ENCODE data around the gene TTLL10. TPM values are rescaled to one million over a fixed set of nuclear protein-coding genes. Genes with fewer than 3 reads are reported as not detected.

TTLL10 gene
- total RNA-seq, 4 donors from 2014 or later: 0.17 TPM; not detected in 3

GRCh38 chr1:1222575-1223225 is 49.0 kb downstream of the TTLL10 start:
- no peak overlapping the region for H3K4me3 ChIP-seq
- 96% methylated on average over 36 of the region's 44 CpGs for WGBS
- TF ChIP-seq CTCF (IDR thresholded peaks at IDR 0.05): no peak
- no peak for TF ChIP-seq POLR2AphosphoS5 (IDR thresholded peaks at IDR 0.05)
- TF ChIP-seq POLR2A (IDR thresholded peaks at IDR 0.05; ENCODE audit: low read depth): no peak
- TF ChIP-seq EP300 (IDR thresholded peaks at IDR 0.05): no peak
- intact Hi-C loops (cut with DNase I): no loop called here
- no peaks in the 10 kb centered on the region for H3K27me3 ChIP-seq
- H3K4me1 ChIP-seq: peaks cover 0 to 19% (median 9%) of the 10 kb centered on the region in 4 donors
- H3K27ac ChIP-seq (replicated peaks in 1 of 4): no peak overlapping the region
- no peak for DNase-seq (ENCODE audit: extremely low spot score)
- peaks cover 68 to 100% (median 98%) of the 10 kb centered on the region in 4 donors for H3K36me3 ChIP-seq
- no peaks in the 10 kb centered on the region for H3K9me3 ChIP-seq

GRCh38 chr1:1223321-1223720 is 49.6 kb downstream of the TTLL10 start:
- 92% methylated on average over 15 of the region's 15 CpGs for WGBS
- peaks cover 67 to 100% (median 98%) of the 10 kb centered on the region in 4 donors for H3K36me3 ChIP-seq
- no peak overlapping the region for H3K27ac ChIP-seq (replicated peaks in 1 of 4)
- intact Hi-C loops (cut with DNase I): no loop called here
- H3K4me1 ChIP-seq: peaks cover 0 to 25% (median 12%) of the 10 kb centered on the region in 4 donors
- no peaks in the 10 kb centered on the region for H3K9me3 ChIP-seq
- DNase-seq (ENCODE audit: extremely low spot score): no peak
- no peaks in the 10 kb centered on the region for H3K27me3 ChIP-seq
- TF ChIP-seq EP300 (IDR thresholded peaks at IDR 0.05) (no peak), POLR2A (IDR thresholded peaks at IDR 0.05; ENCODE audit: low read depth) (no peak), POLR2AphosphoS5 (IDR thresholded peaks at IDR 0.05) (no peak), CTCF (IDR thresholded peaks at IDR 0.05) (no peak)
- no peak overlapping the region for H3K4me3 ChIP-seq

GRCh38 chr1:1223891-1224290 is 50.2 kb downstream of the TTLL10 start:
- H3K36me3 ChIP-seq: peaks cover 61 to 100% (median 98%) of the 10 kb centered on the region in 4 donors
- peaks cover under 1 to 31% (median 16%) of the 10 kb centered on the region in 4 donors for H3K4me1 ChIP-seq
- no peak for DNase-seq (ENCODE audit: extremely low spot score)
- H3K27me3 ChIP-seq: no peaks in the 10 kb centered on the region
- 94% methylated on average over 17 of the region's 21 CpGs for WGBS
- H3K4me3 ChIP-seq: no peak overlapping the region
- no peak for TF ChIP-seq EP300 (IDR thresholded peaks at IDR 0.05)
- TF ChIP-seq POLR2AphosphoS5 (IDR thresholded peaks at IDR 0.05): no peak
- H3K27ac ChIP-seq (replicated peaks in 1 of 4): no peak overlapping the region
- no peaks in the 10 kb centered on the region for H3K9me3 ChIP-seq
- intact Hi-C loops (cut with DNase I): no loop called here

- Histone ChIP-seq H3K27me3 (no peaks in the 10 kb centered on the region), H3K36me3 (peaks cover 59 to 90% (median 86%) of the 10 kb centered on the region in 4 donors), H3K27ac (replicated peaks in 1 of 4) (no peak overlapping the region), H3K4me1 (peaks cover 15 to 45% (median 31%) of the 10 kb centered on the region in 4 donors), H3K9me3 (no peaks in the 10 kb centered on the region), H3K4me3 (no peak overlapping the region)
- intact Hi-C loops (cut with DNase I): no loop called here
- DNase-seq (ENCODE audit: extremely low spot score): no peak
- WGBS: 94% methylated on average over 26 of the region's 34 CpGs
- no peak for TF ChIP-seq POLR2AphosphoS5 (IDR thresholded peaks at IDR 0.05)
- no peak for TF ChIP-seq EP300 (IDR thresholded peaks at IDR 0.05)
- TF ChIP-seq CTCF (IDR thresholded peaks at IDR 0.05): no peak
- TF ChIP-seq POLR2A (IDR thresholded peaks at IDR 0.05; ENCODE audit: low read depth): no peak
Observed at GRCh38 chr1:1225238-1225845, 51.7 kb downstream of the TTLL10 start.

- intact Hi-C loops (cut with DNase I): no loop called here
- H3K9me3 ChIP-seq: no peaks in the 10 kb centered on the region
- no peak overlapping the region for H3K27ac ChIP-seq (replicated peaks in 1 of 4)
- no peak for DNase-seq (ENCODE audit: extremely low spot score)
- peaks cover 53 to 85% (median 80%) of the 10 kb centered on the region in 4 donors for H3K36me3 ChIP-seq
- H3K4me3 ChIP-seq: no peak overlapping the region
- H3K27me3 ChIP-seq: no peaks in the 10 kb centered on the region
- TF ChIP-seq EP300 (IDR thresholded peaks at IDR 0.05) (no peak), POLR2AphosphoS5 (IDR thresholded peaks at IDR 0.05) (no peak), POLR2A (IDR thresholded peaks at IDR 0.05; ENCODE audit: low read depth) (no peak), CTCF (IDR thresholded peaks at IDR 0.05) (no peak)
- WGBS: 89% methylated on average over 18 of the region's 18 CpGs
- H3K4me1 ChIP-seq: peaks cover 20 to 51% (median 37%) of the 10 kb centered on the region in 4 donors
Observed at GRCh38 chr1:1225913-1226312, 52.2 kb downstream of the TTLL10 start.
